Esophagus squamous epithelium (tissue), 5 donors: Measurements from ENCODE around the gene RTTN. TPM values are rescaled to one million over a fixed set of nuclear protein-coding genes. Genes with fewer than 3 reads are reported as not detected.

Experiments
- DNase-seq: peaks from one replicate; lab custom pipeline; 2025; lab: John Stamatoyannopoulos, UW
- H3K27ac ChIP-seq, 4 donors: fragments of 200-600 bp; sonication (generic); one replicate each; pipeline ENCODE4 v1.5.1; 2016 to 2019; ENCODE audit warnings: mild to moderate bottlenecking in 1 of 4
- H3K27me3 ChIP-seq, 4 donors: fragments of 200-600 bp; sonication (generic); 1 replicate in 3 of 4; 2 replicates in 1 of 4; pipeline versions ENCODE4 v1.5.1 to v1.6.0; 2017 to 2021; ENCODE audit warnings: antibody characterized with exemption in 1 of 4
- H3K36me3 ChIP-seq, 3 donors: fragments of 200-600 bp; sonication (generic); one replicate each; pipeline ENCODE4 v1.5.1; 2016 to 2019
- H3K4me1 ChIP-seq, 3 donors: fragments of 200-600 bp; sonication (generic); one replicate each; pipeline ENCODE4 v1.5.1; 2017 to 2019
- H3K4me3 ChIP-seq, 4 donors: fragments of 200-600 bp; sonication (generic); 1 replicate in 3 of 4; 2 replicates in 1 of 4; pipeline ENCODE4 v1.5.1; 2016 to 2019; ENCODE audit warnings: mild to moderate bottlenecking in 2 of 4, moderate library complexity in 1 of 4
- H3K9me3 ChIP-seq, 3 donors: fragments of 200-600 bp; sonication (generic); one replicate each; pipeline ENCODE4 v1.5.1; 2016 to 2019
- POLR2A ChIP-seq, 4 donors: fragments of 450-650 bp; IDR thresholded peaks; one replicate each; pipeline ENCODE4 v1.6.1; 2017; ENCODE audit warnings: antibody characterized with exemption in 4 of 4, mild to moderate bottlenecking in 4 of 4, moderate library complexity in 3 of 4
- WGBS, 2 donors: methylation state at CpG; one replicate each; pipeline ENCODE4 v1.1.5; 2018; 5-methylcytosine and 5-hydroxymethylcytosine counted together
- intact Hi-C: fragments of 100-400 bp; cut with DNase I; formaldehyde crosslinking; loops from one replicate; pipeline ENCODE4 v1.15.0; 2022
- total RNA-seq, 4 donors: library from RNA; depleted of rRNA; stranded (reverse); fragments of >200 nt; gene quantifications; one replicate each; pipeline ENCODE4 v1.1.0, GENCODE V29; 2016
- TF ChIP-seq, protein P1 (sequence below), 6 experiments: fragments of 450-650 bp in 4 of 6; fragments of 200-600 bp in 2 of 6; sonication (generic) in 2 of 6; IDR thresholded peaks; one replicate each; pipeline ENCODE4 v1.5.1; 2016 to 2019; ENCODE audit warnings: antibody characterized with exemption in 6 of 6, mild to moderate bottlenecking in 4 of 6, moderate library complexity in 4 of 6
- donor health status: DM: yes; HTN: yes; CAD: no.

The RTTN gene
- total RNA-seq, 4 donors from 2014 or later = 4.1 to 14.4 (median 9.2) TPM

DNA sequence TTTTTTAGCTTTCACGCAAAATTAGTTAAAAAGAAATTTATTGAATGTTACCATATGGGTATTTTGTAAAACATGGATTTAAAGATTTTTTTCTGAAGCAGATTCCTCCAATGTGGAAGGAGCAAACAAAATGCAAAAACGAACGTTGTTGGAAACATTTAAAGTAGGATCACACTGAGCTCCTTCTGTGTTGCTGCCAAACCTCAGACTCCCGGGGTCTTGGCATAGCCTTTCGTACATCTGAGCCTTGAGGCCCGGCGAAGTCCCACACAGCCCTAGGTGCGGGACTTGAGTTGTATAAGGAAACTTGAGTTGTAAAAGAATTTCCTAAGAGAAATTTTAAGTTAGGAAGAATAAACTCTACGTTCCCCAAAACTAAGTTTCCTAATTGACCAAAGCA, 205.8 kb downstream of the RTTN start:
- Histone ChIP-seq H3K9me3 (no peaks in the 10 kb centered on the region), H3K36me3 (peaks cover 0 to 21% (median 0%) of the 10 kb centered on the region in 3 donors), H3K27me3 (no peaks in the 10 kb centered on the region), H3K27ac (no peak overlapping the region), H3K4me3 (no peak overlapping the region), H3K4me1 (no peaks in the 10 kb centered on the region)
- no peak for DNase-seq
- intact Hi-C loops = loop anchor here (10.0 kb wide), 1 partner anchor 65 kb away; no protein-coding TSS in a partner anchor
- TF ChIP-seq POLR2A (IDR thresholded peaks at IDR 0.05) = no peak
- TF ChIP-seq, protein P1, sequence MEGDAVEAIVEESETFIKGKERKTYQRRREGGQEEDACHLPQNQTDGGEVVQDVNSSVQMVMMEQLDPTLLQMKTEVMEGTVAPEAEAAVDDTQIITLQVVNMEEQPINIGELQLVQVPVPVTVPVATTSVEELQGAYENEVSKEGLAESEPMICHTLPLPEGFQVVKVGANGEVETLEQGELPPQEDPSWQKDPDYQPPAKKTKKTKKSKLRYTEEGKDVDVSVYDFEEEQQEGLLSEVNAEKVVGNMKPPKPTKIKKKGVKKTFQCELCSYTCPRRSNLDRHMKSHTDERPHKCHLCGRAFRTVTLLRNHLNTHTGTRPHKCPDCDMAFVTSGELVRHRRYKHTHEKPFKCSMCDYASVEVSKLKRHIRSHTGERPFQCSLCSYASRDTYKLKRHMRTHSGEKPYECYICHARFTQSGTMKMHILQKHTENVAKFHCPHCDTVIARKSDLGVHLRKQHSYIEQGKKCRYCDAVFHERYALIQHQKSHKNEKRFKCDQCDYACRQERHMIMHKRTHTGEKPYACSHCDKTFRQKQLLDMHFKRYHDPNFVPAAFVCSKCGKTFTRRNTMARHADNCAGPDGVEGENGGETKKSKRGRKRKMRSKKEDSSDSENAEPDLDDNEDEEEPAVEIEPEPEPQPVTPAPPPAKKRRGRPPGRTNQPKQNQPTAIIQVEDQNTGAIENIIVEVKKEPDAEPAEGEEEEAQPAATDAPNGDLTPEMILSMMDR (IDR thresholded peaks at IDR 0.05) = no peak
- WGBS, 2 donors = 66 to 77% methylated on average over 6 to 9 of the region's 9 CpGs

DNA sequence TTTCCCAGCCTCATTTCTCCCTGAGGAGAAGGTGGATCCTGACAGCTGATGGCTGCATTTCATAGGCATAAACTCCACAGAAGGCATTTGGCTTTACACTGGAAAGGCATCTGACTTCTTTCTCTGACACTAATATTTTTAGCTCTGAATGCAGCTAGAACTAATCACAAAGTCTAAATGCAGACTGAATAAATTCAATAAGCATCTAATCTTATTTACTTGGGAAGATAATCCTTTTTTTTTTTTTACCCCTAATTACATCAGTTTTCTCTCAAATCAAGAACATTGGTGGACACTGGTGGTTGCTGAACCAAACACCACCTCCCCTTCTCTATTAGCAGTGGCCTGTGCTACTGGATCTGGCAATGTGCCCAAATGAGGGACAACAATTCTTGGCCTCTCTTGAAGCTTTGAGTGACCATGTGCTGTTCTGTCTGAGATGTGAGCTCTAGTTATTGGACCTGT, 206.9 kb downstream of the RTTN start:
- Histone ChIP-seq H3K4me3 (no peak overlapping the region), H3K27me3 (no peaks in the 10 kb centered on the region), H3K9me3 (no peaks in the 10 kb centered on the region), H3K4me1 (no peaks in the 10 kb centered on the region), H3K27ac (no peak overlapping the region), H3K36me3 (peaks cover 0 to 21% (median 0%) of the 10 kb centered on the region in 3 donors)
- intact Hi-C loops = no loop called here
- TF ChIP-seq, protein P1 (IDR thresholded peaks at IDR 0.05) = no peak
- no peak for TF ChIP-seq POLR2A (IDR thresholded peaks at IDR 0.05)
- no peak for DNase-seq

DNA sequence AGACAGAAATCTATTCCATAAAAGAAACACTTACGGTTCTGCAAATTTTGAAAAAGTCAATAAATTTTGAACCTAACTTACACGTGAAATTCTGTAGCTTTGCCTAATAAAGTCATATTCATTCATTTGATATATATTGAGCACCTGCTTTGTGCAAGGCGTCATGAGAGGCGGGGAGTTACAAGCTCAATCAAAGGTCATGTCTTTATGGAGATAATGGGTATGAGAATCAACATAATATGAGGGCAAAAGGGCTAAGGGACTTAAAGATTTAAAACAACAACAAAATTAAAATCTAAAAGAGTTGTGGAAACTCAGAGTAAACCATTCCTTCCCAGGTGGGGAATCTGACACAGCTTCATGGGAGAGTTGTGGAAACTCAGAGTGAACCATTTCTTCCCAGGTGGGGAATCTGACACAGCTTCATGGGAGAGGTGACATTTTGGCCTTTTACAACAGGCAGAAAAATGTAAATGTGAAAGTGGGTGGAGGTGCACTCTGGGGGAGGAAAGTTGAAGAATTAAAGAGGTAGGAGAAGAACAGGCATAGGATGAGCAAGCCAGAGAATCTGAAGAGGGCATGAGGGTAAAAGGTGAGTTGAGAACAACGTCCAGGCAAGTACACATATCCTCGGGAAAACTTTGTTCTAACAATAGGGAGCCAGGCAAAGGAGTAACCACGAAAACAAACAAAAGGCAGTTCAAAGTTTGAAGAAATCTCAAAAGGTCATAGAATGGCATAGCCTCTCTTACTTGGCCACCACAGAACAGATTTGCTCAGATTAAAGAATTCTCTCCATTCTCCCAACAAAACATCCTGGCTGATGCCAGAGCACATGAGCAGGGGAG, 208.3 kb downstream of the RTTN start:
- intact Hi-C loops = no loop called here
- Histone ChIP-seq H3K9me3 (no peaks in the 10 kb centered on the region), H3K36me3 (peaks cover 0 to 21% (median 0%) of the 10 kb centered on the region in 3 donors), H3K4me3 (no peak overlapping the region), H3K4me1 (no peaks in the 10 kb centered on the region), H3K27me3 (no peaks in the 10 kb centered on the region), H3K27ac (no peak overlapping the region)
- no peak for TF ChIP-seq POLR2A (IDR thresholded peaks at IDR 0.05)
- TF ChIP-seq, protein P1 (IDR thresholded peaks at IDR 0.05) = no peak
- 75 to 78% methylated on average over 7 of the region's 7 CpGs for WGBS, 2 donors
- no peak for DNase-seq

DNA sequence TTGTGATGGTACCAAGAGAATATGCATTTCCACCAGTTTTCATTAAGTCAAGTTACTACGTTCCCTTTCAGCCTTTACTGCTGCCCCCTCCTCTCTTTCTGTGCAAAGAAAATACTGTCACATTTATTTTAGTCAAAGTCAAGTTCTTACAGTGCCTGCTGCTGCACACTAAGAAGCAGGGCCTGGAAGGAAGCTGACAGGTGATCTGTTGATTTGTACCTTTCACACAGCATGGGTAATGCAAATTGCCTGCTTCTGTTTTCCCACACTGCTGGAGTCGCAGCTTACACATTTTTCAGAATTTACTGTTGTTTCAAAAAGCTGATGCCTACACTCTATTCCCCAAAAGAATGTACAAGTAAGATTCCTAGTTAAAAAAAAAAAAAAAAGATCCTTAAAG, 209.1 kb downstream of the RTTN start:
- WGBS, 2 donors = 93 to 96% methylated on average over 2 of the region's 2 CpGs
- H3K4me3 ChIP-seq = no peak overlapping the region
- no peaks in the 10 kb centered on the region for H3K4me1 ChIP-seq
- no peak for DNase-seq
- no peaks in the 10 kb centered on the region for H3K9me3 ChIP-seq
- intact Hi-C loops = no loop called here
- TF ChIP-seq POLR2A (IDR thresholded peaks at IDR 0.05) = no peak
- TF ChIP-seq, protein P1 (IDR thresholded peaks at IDR 0.05) = no peak
- no peak overlapping the region for H3K27ac ChIP-seq
- H3K36me3 ChIP-seq = peaks cover 0 to 15% (median 0%) of the 10 kb centered on the region in 3 donors
- no peaks in the 10 kb centered on the region for H3K27me3 ChIP-seq

DNA sequence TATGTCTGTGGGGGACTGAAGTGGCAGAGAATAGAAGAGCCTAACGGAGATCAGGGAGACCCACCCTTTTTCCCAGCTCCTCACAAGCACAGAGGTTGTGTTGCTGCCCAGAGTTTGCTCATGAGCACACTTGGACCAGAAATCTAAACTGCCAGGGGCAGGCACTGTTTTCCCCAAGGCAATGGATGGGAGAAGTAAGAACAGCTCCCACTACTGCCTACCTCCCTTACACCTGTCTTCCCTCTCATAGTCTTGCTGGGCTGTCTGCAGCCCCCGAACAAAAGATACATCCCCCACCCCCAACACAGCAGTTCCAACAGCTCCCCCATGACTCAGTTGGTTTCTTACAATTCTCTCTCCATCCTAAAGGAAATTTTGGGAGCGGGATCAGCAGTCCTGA, 209.7 kb downstream of the RTTN start:
- TF ChIP-seq POLR2A (IDR thresholded peaks at IDR 0.05) = no peak
- TF ChIP-seq, protein P1 (IDR thresholded peaks at IDR 0.05) = no peak
- no peak overlapping the region for H3K4me3 ChIP-seq
- 74 to 92% methylated on average over 3 of the region's 3 CpGs for WGBS, 2 donors
- H3K27me3 ChIP-seq = no peaks in the 10 kb centered on the region
- no peak overlapping the region for H3K27ac ChIP-seq
- intact Hi-C loops = no loop called here
- peaks cover 0 to 10% (median 0%) of the 10 kb centered on the region in 3 donors for H3K36me3 ChIP-seq
- DNase-seq = no peak
- no peaks in the 10 kb centered on the region for H3K4me1 ChIP-seq
- H3K9me3 ChIP-seq = no peaks in the 10 kb centered on the region
